ENCODE results near the gene PHACTR2. TPM values are rescaled to one million over a fixed set of nuclear protein-coding genes. Genes with fewer than 3 reads are reported as not detected.

PHACTR2 gene
- total RNA-seq, 2 donors from 2014 or later = 17.9 to 35.6 TPM

- intact Hi-C loops (cut with DNase I) = no loop called here
- 93 to 96% methylated on average over 8 of the region's 8 CpGs for WGBS, 2 donors
- DNase-seq = no peak
Measured at GRCh38 chr6:143802833-143803565, 125.2 kb downstream of the PHACTR2 start.

GRCh38 chr6:143803769-143804568 lies 126.2 kb downstream of the PHACTR2 start:
- WGBS, 2 donors = 85 to 86% methylated on average over 9 of the region's 9 CpGs
- intact Hi-C loops (cut with DNase I) = no loop called here
- no peaks in the 10 kb centered on the region for H3K36me3 ChIP-seq (replicated peaks in 1 of 2; ENCODE audit: insufficient read depth in 1 of 2, low read depth in 2 of 2)

More at GRCh38 chr6:143802833-143803565, 125.2 kb downstream of the PHACTR2 start:
- TF ChIP-seq, protein P1, sequence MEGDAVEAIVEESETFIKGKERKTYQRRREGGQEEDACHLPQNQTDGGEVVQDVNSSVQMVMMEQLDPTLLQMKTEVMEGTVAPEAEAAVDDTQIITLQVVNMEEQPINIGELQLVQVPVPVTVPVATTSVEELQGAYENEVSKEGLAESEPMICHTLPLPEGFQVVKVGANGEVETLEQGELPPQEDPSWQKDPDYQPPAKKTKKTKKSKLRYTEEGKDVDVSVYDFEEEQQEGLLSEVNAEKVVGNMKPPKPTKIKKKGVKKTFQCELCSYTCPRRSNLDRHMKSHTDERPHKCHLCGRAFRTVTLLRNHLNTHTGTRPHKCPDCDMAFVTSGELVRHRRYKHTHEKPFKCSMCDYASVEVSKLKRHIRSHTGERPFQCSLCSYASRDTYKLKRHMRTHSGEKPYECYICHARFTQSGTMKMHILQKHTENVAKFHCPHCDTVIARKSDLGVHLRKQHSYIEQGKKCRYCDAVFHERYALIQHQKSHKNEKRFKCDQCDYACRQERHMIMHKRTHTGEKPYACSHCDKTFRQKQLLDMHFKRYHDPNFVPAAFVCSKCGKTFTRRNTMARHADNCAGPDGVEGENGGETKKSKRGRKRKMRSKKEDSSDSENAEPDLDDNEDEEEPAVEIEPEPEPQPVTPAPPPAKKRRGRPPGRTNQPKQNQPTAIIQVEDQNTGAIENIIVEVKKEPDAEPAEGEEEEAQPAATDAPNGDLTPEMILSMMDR (IDR thresholded peaks at IDR 0.05) = no peak
- TF ChIP-seq POLR2A (IDR thresholded peaks at IDR 0.05) = no peak
- H3K4me1 ChIP-seq = no peaks in the 10 kb centered on the region
- no peaks in the 10 kb centered on the region for H3K9me3 ChIP-seq
- no peaks in the 10 kb centered on the region for H3K27me3 ChIP-seq
- H3K36me3 ChIP-seq (replicated peaks in 1 of 2; ENCODE audit: insufficient read depth in 1 of 2, low read depth in 2 of 2) = no peaks in the 10 kb centered on the region
- ATAC-seq = no peak
- H3K27ac ChIP-seq = no peak overlapping the region
- H3K4me3 ChIP-seq = no peak overlapping the region

DNA sequence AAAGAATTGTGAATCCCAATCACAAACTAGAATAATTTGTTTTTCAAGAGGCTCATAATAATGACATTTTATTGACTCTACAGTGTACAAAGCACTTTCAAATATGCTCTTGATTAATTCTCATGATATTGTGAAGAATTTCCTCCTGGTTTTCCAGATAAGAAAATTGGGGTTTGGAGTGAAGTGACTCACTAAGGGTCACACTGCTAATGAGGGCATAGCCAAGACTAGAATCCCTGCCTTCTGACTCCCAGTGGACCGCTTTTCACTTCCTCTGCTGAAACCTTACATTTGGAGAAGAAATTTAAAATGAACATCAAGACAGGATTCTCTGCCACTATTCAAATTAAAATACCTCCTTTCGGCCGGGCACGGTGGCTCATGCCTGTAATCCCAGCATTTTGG lies 127.1 kb downstream of the PHACTR2 start:
- no peaks in the 10 kb centered on the region for H3K9me3 ChIP-seq
- no peak overlapping the region for H3K27ac ChIP-seq
- DNase-seq (no peak), ATAC-seq (no peak)
- intact Hi-C loops (cut with DNase I) = no loop called here
- TF ChIP-seq POLR2A (IDR thresholded peaks at IDR 0.05) = no peak
- TF ChIP-seq, protein P1 (IDR thresholded peaks at IDR 0.05) = no peak
- H3K36me3 ChIP-seq (replicated peaks in 1 of 2; ENCODE audit: insufficient read depth in 1 of 2, low read depth in 2 of 2) = no peaks in the 10 kb centered on the region
- 73 to 83% methylated on average over 4 of the region's 4 CpGs for WGBS, 2 donors
- no peak overlapping the region for H3K4me3 ChIP-seq
- no peaks in the 10 kb centered on the region for H3K27me3 ChIP-seq
- no peaks in the 10 kb centered on the region for H3K4me1 ChIP-seq

More at GRCh38 chr6:143803769-143804568, 126.2 kb downstream of the PHACTR2 start:
- Histone ChIP-seq H3K27me3 (no peaks in the 10 kb centered on the region), H3K9me3 (no peaks in the 10 kb centered on the region), H3K4me3 (no peak overlapping the region), H3K4me1 (no peaks in the 10 kb centered on the region), H3K27ac (no peak overlapping the region)
- DNase-seq (no peak), ATAC-seq (no peak)
- TF ChIP-seq POLR2A (IDR thresholded peaks at IDR 0.05) = no peak
- TF ChIP-seq, protein P1 (IDR thresholded peaks at IDR 0.05) = no peak

DNA sequence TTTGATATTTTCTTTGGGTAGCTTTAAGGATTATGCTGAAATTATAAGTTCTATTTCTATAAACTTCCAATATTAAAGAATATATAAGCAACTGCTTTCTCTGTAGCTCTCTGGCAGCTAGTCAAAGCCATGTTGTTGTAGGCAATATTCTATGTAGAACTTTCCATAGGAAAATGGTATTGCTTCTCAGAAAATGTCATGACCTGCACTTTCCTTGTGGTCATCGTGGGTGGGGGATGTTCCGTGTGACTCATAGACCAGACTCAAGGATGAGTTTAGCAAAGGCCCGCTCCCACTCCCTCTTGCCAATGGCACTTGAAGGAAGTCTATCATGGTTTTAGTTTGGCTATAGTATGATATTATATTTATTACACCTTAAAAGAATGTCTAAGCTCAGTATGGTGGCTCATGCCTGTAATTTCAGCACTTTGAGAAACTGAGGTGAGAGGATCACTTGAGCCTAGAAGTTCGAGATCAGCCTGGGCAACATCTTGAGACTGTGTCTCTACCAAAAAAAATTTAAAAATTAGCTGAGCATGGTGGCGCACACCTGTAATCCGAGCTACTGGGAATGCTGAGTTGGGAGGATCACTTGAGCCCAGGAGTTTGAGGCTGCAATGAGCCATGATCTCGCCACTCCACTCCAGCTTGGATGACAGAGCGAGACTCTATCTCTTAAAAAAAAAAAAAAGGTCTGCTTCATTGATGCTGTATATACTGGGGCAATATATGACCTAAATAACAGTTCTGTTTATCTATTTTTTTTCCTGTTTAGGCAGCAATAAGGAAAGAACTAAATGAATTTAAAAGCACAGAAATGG lies 128.7 kb downstream of the PHACTR2 start:
- no peaks in the 10 kb centered on the region for H3K9me3 ChIP-seq
- DNase-seq (peak in 1 of 4 donors; percentile 49), ATAC-seq (no peak)
- no peaks in the 10 kb centered on the region for H3K27me3 ChIP-seq
- H3K36me3 ChIP-seq (replicated peaks in 1 of 2; ENCODE audit: insufficient read depth in 1 of 2, low read depth in 2 of 2) = no peaks in the 10 kb centered on the region
- no peak overlapping the region for H3K4me3 ChIP-seq
- no peak overlapping the region for H3K27ac ChIP-seq
- no peak for TF ChIP-seq POLR2A (IDR thresholded peaks at IDR 0.05)
- TF ChIP-seq, protein P1 (IDR thresholded peaks at IDR 0.05) = no peak
- intact Hi-C loops (cut with DNase I) = no loop called here
- peaks cover 5% of the 10 kb centered on the region for H3K4me1 ChIP-seq
- WGBS, 2 donors = 85 to 92% methylated on average over 8 of the region's 8 CpGs

All from body of pancreas (tissue), 4 donors.